ENCODE results near the gene GRIP2.
"Not testable (repeated sequence)": the region's sequence is repeated elsewhere in the genome, so short reads cannot be mapped to it uniquely, and the experiment has no call there.

Gene GRIP2

GRCh38 chr3:14519406-14519805 lies 20.7 kb downstream of the GRIP2 start:
- DNase-seq = no peak

GRCh38 chr3:14518893-14519292 lies 21.2 kb downstream of the GRIP2 start:
- no peak for DNase-seq

- DNase-seq = no peak
Measured at GRCh38 chr3:14518432-14518802, 21.7 kb downstream of the GRIP2 start.

GRCh38 chr3:14517601-14518431 lies 22.3 kb downstream of the GRIP2 start:
- DNase-seq = no peak

GRCh38 chr3:14516738-14517345 lies 23.3 kb downstream of the GRIP2 start:
- no peak for DNase-seq

- not testable (repeated sequence) for DNase-seq
Measured at GRCh38 chr3:14515526-14515925, 24.6 kb downstream of the GRIP2 start.

GRCh38 chr3:14514323-14514720 lies 25.8 kb downstream of the GRIP2 start:
- no peak for DNase-seq

- DNase-seq = no peak
Measured at GRCh38 chr3:14513566-14514322, 26.4 kb downstream of the GRIP2 start.

- DNase-seq = no peak
Measured at GRCh38 chr3:14512942-14513327, 27.2 kb downstream of the GRIP2 start.

- no peak for DNase-seq
Measured at GRCh38 chr3:14512281-14512941, 27.7 kb downstream of the GRIP2 start.

GRCh38 chr3:14511623-14512280 lies 28.4 kb downstream of the GRIP2 start:
- no peak for DNase-seq

GRCh38 chr3:14510838-14511622 lies 29.1 kb downstream of the GRIP2 start:
- DNase-seq = no peak

- DNase-seq = no peak
Measured at GRCh38 chr3:14509796-14510100, 30.4 kb downstream of the GRIP2 start.

GRCh38 chr3:14508966-14509795 lies 31.0 kb downstream of the GRIP2 start:
- no peak for DNase-seq

GRCh38 chr3:14508505-14508819 lies 31.7 kb downstream of the GRIP2 start:
- DNase-seq = no peak

- DNase-seq = no peak
Measured at GRCh38 chr3:14507757-14508504, 32.2 kb downstream of the GRIP2 start.

GRCh38 chr3:14507305-14507741 lies 32.8 kb downstream of the GRIP2 start:
- no peak for DNase-seq

GRCh38 chr3:14506626-14507304 lies 33.4 kb downstream of the GRIP2 start:
- no peak for DNase-seq

- no peak for DNase-seq
Measured at GRCh38 chr3:14505803-14506500, 34.2 kb downstream of the GRIP2 start.
